Adrenal gland (tissue), 12 donors: ENCODE measurements around the gene ERGIC3. TPM values are rescaled to one million over a fixed set of nuclear protein-coding genes. Genes with fewer than 3 reads are reported as not detected.
"Not testable (repeated sequence)": the region's sequence is repeated elsewhere in the genome, so short reads cannot be mapped to it uniquely, and the experiment has no call there.

Experiments
- DNase-seq, 7 donors: peaks; one replicate each; pipeline ENCODE4 v3.0.0-alpha.2; 2019 to 2020
- H3K27ac ChIP-seq, 5 donors: fragments of 200-600 bp; sonication (generic) in 4 of 5; 1 replicate in 3 of 5; 2 replicates in 2 of 5; pipeline versions ENCODE4 v1.5.1 to v1.8.0; 2016 to 2020; ENCODE audit warnings: mild to moderate bottlenecking in 1 of 5
- H3K27me3 ChIP-seq: fragments of 200-600 bp; 2 replicates; pipeline ENCODE4 v1.8.0; 2021
- H3K36me3 ChIP-seq, 2 donors: fragments of 200-600 bp; replicated peaks in 1 of 2; 1 replicate in 1 of 2; 2 replicates in 1 of 2; pipeline versions ENCODE4 v1.5.1 to v1.8.0; 2018 to 2022
- H3K4me1 ChIP-seq, 2 donors: fragments of 200-600 bp; replicated peaks in 1 of 2; 1 replicate in 1 of 2; 2 replicates in 1 of 2; pipeline versions ENCODE4 v1.5.1 to v1.8.0; 2018 to 2021
- H3K4me3 ChIP-seq, 4 donors: fragments of 200-600 bp; sonication (generic) in 3 of 4; one replicate each; pipeline ENCODE4 v1.5.1; 2016 to 2018
- H3K9me3 ChIP-seq, 3 donors: fragments of 200-600 bp; sonication (generic) in 1 of 3; replicated peaks in 1 of 3; 1 replicate in 2 of 3; 2 replicates in 1 of 3; pipeline versions ENCODE4 v1.5.1 to v1.8.0; 2016 to 2021
- CTCF ChIP-seq, 6 experiments: fragments of 450-650 bp in 4 of 6; fragments of 200-600 bp in 2 of 6; sonication (generic) in 1 of 6; IDR thresholded peaks; 1 replicate in 5 of 6; 2 replicates in 1 of 6; pipeline versions ENCODE4 v1.5.1 to v1.8.0; 2016 to 2021; ENCODE audit warnings: antibody characterized with exemption in 6 of 6, mild to moderate bottlenecking in 2 of 6, moderate library complexity in 1 of 6
- POLR2A ChIP-seq, 2 donors: fragments of 450-650 bp; IDR thresholded peaks; one replicate each; pipeline ENCODE4 v1.6.1; 2017; ENCODE audit warnings: antibody characterized with exemption in 2 of 2, mild to moderate bottlenecking in 2 of 2, moderate library complexity in 1 of 2
- WGBS, 4 donors: extraction: QIAGEN DNeasy Blood & Tissue Kit in 2 of 4; methylation state at CpG; one replicate each; pipeline versions ENCODE4 v1.1.5 to v1.1.7; 2013 to 2017; 5-methylcytosine and 5-hydroxymethylcytosine counted together
- intact Hi-C, 2 donors: fragments of 100-400 bp; cut with DNase I; formaldehyde crosslinking; loops; one replicate each; pipeline versions ENCODE4 v1.14.1 to v1.15.0; 2022 to 2023
- polyA plus RNA-seq, 3 donors: library from polyadenylated mRNA; stranded (reverse); fragments of 200-250 nt in 2 of 3; fragments of 350-450 nt in 1 of 3; fragmentation: Illumina TruSeq in 1 of 3; extraction: RNeasy Lipid Tissue Mini Kit (QIAGEN cat#74804) in 1 of 3; gene quantifications; one replicate each; pipeline ENCODE4 v1.2.3, GENCODE V29; 2013 to 2014
- total RNA-seq, 9 donors: library from RNA; depleted of rRNA in 4 of 9; stranded (reverse); fragments of >200 nt in 4 of 9; fragments of 120-200 nt in 1 of 9; fragmentation: NEBNext Ultra II Directional in 1 of 9; extraction: Animal tissue kit (Norgen Biotek cat#: 25700) in 1 of 9; gene quantifications; one replicate each; pipeline versions ENCODE4 v1.1.0 to v1.2.4, GENCODE V29; 2013 to 2023
- donor health status: healthy with polysubstance abuse.
- donor health status: Bipolar disorder and iron deficiency.
- donor health status: DM: yes; HTN: yes; CAD: no.
- donor health status: DM: no; HTN: no; CAD: no.
- donor health status: DM: no; HTN: no; CAD: no.
- donor health status: DM: yes; HTN: yes; CAD: no.

Gene ERGIC3
- total and polyA plus RNA-seq, 12 donors = 217 to 386 (median 271) TPM

- Histone ChIP-seq H3K27ac (no peak overlapping the region), H3K4me3 (no peak overlapping the region), H3K27me3 (no peaks in the 10 kb centered on the region), H3K36me3 (peaks cover 0 to 79% of the 10 kb centered on the region in 2 donors), H3K4me1 (peaks cover 11% of the 10 kb centered on the region in 2 donors), H3K9me3 (no peaks in the 10 kb centered on the region)
- TF ChIP-seq POLR2A (IDR thresholded peaks at IDR 0.05) (no peak), CTCF (IDR thresholded peaks at IDR 0.05) (no peak)
- intact Hi-C loops = no loop called here
- 76 to 89% (median 86%) methylated on average over 4 of the region's 4 CpGs for WGBS, 4 donors
- DNase-seq = no peak
Observed at GRCh38 chr20:35551503-35551902, 9.6 kb downstream of the ERGIC3 start.

- 48 to 73% (median 63%) methylated on average over 3 of the region's 3 CpGs for WGBS, 4 donors
- Histone ChIP-seq H3K36me3 (peaks cover 0 to 82% of the 10 kb centered on the region in 2 donors), H3K9me3 (no peaks in the 10 kb centered on the region), H3K27ac (peak overlapping the region in 2 of 5 donors; percentile 17 to 64), H3K4me1 (peaks cover 11% of the 10 kb centered on the region in 2 donors), H3K4me3 (no peak overlapping the region), H3K27me3 (no peaks in the 10 kb centered on the region)
- DNase-seq = peak in 1 of 7 donors; percentile 23
- intact Hi-C loops = no loop called here
- TF ChIP-seq POLR2A (IDR thresholded peaks at IDR 0.05) = no peak
- TF ChIP-seq CTCF (IDR thresholded peaks at IDR 0.05) = no peak
Observed at GRCh38 chr20:35552914-35553313, 11.0 kb downstream of the ERGIC3 start.

GRCh38 chr20:35555461-35555860 is 13.6 kb downstream of the ERGIC3 start:
- H3K27ac ChIP-seq, H3K9me3 ChIP-seq, intact Hi-C loops, H3K4me3 ChIP-seq, H3K27me3 ChIP-seq: not testable (repeated sequence)
- 70 to 79% (median 74%) methylated on average over 4 of the region's 4 CpGs for WGBS, 4 donors
- peak in 2 of 7 donors; percentile 16 to 25 for DNase-seq
- Histone ChIP-seq H3K4me1 (peaks cover 11% of the 10 kb centered on the region in 2 donors), H3K36me3 (peaks cover 0 to 62% of the 10 kb centered on the region in 2 donors)

GRCh38 chr20:35555951-35556645 is 14.2 kb downstream of the ERGIC3 start:
- DNase-seq = no peak

More at GRCh38 chr20:35555951-35556645, 14.2 kb downstream of the ERGIC3 start:
- intact Hi-C loops = no loop called here
- Histone ChIP-seq H3K27ac (no peak overlapping the region), H3K4me3 (no peak overlapping the region), H3K36me3 (peaks cover 0 to 56% of the 10 kb centered on the region in 2 donors), H3K27me3 (no peaks in the 10 kb centered on the region), H3K9me3 (no peaks in the 10 kb centered on the region), H3K4me1 (peaks cover 11% of the 10 kb centered on the region in 2 donors)
- 94 to 96% (median 95%) methylated on average over 20 to 21 of the region's 21 CpGs for WGBS, 4 donors
- TF ChIP-seq CTCF (IDR thresholded peaks at IDR 0.05) (no peak), POLR2A (IDR thresholded peaks at IDR 0.05) (no peak)
